GM12873 (cell line): ENCODE data around the gene HLCS.

Source experiments
- CTCF ChIP-seq: IDR thresholded peaks from 2 replicates; pipeline ENCODE4 v1.5.1; 2012; ENCODE audit warnings: low read depth, mild to moderate bottlenecking, moderate library complexity, low read length, control low read depth; ENCODE audit not compliant: insufficient read depth; ENCODE audit errors: missing control alignments

The HLCS gene

DNA sequence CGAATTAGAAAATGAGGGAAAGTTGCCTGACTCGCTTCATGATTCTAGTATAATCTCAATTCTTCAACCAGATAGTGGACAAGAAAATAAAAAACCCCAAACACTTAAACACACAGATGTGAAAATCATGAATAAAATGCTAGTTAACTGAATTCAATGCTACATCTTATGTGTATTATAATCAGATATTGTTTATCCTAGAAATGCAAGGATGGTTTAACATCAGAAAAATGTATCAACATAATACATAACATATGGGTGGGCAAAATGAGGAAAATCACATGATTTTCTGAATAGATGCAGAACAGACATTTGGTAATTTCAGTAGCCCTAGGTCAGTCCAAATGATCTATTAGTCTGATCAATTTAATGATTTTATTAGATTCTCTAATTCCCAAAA lies 170.4 kb downstream of the HLCS start:
- TF ChIP-seq CTCF, result no peak

GRCh38 chr21:36792505-36792967 lies 173.9 kb downstream of the HLCS start:
- no peak for TF ChIP-seq CTCF

GRCh38 chr21:36791695-36792470 lies 174.6 kb downstream of the HLCS start:
- no peak for TF ChIP-seq CTCF

- TF ChIP-seq CTCF, result no peak
These were observed 175.3 kb downstream of the HLCS start for GRCh38 chr21:36791180-36791579.

GRCh38 chr21:36790616-36791015 lies 175.9 kb downstream of the HLCS start:
- TF ChIP-seq CTCF, result no peak

DNA sequence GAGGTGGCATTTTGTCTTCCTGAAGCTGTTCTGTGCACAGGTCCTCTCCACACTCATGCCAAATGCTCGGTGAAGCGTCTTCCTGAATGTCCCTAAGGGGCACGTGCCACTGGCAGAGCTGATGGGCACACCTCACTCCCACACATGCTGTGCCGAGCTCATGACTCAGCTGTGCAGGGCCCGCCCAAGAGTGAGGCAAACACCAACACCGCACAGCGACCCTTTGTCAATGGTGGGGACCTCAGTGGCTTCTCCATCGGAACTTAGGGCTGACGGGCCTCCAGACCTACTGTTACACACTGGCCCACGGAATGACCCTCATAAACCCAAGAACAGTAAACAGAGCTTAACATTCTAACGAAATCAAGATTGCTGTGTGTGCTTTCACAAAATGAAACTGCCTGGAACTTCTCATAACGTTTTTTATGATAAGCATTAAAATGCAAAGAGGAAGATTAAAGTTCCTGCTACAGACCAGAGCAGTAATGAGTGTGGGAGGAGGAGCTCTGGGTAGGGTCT lies 178.3 kb downstream of the HLCS start:
- no peak for TF ChIP-seq CTCF

DNA sequence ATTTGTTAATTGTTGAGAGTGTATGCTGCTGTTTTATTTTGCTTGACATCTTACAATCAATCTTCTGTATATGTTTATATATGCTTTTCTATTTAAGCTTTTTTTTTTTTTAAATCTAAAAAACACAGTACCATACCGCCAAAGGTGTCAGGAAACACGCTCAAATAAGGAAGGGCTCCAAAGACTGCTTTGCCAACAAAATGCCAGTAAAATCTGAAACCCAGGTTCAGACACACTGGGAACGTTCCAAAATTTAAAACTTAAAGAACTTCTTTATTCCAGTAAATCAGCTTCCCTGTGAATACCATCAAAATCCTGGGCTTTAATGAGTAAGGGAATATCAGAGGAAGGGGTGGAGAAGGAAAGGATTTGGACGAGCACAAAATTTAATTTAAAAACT lies 180.3 kb downstream of the HLCS start:
- TF ChIP-seq CTCF, result no peak
